HG02798 (cell line): ENCODE results near the gene RAP1GAP2.
"Not testable (repeated sequence)": the region's sequence is repeated elsewhere in the genome, so short reads cannot be mapped to it uniquely, and the experiment has no call there.

Experiments used
- ATAC-seq: cut with Tn5 transposase; IDR thresholded peaks from one replicate; pipeline ENCODE4 v1.9.1; 2021; ENCODE audit warnings: mild to moderate bottlenecking; ENCODE audit not compliant: unreplicated experiment, poor library complexity

The RAP1GAP2 gene

GRCh38 chr17:2785376-2785775 is 10.9 kb upstream of the RAP1GAP2 start:
- ATAC-seq: not testable (repeated sequence)

GRCh38 chr17:2786176-2786881 is 9.9 kb upstream of the RAP1GAP2 start:
- ATAC-seq: peak; percentile 56

- no peak for ATAC-seq
Measured at GRCh38 chr17:2789700-2790099, 6.5 kb upstream of the RAP1GAP2 start.

- ATAC-seq: no peak
Measured at GRCh38 chr17:2792366-2793169, 3.7 kb upstream of the RAP1GAP2 start.

GRCh38 chr17:2794111-2794803 is 2.0 kb upstream of the RAP1GAP2 start:
- ATAC-seq: no peak

- ATAC-seq: no peak
Measured at GRCh38 chr17:2795441-2796163, 636 bp upstream of the RAP1GAP2 start.

GRCh38 chr17:2797226-2797625 is 988 bp downstream of the RAP1GAP2 start:
- no peak for ATAC-seq

- no peak for ATAC-seq
Measured at GRCh38 chr17:2797637-2798036, 1.4 kb downstream of the RAP1GAP2 start.

- ATAC-seq: no peak
Measured at GRCh38 chr17:2798188-2798587, 1.9 kb downstream of the RAP1GAP2 start.

- ATAC-seq: no peak
Measured at GRCh38 chr17:2798678-2799077, 2.4 kb downstream of the RAP1GAP2 start.

- no peak for ATAC-seq
Measured at GRCh38 chr17:2799653-2800052, 3.4 kb downstream of the RAP1GAP2 start.

GRCh38 chr17:2800367-2800766 is 4.1 kb downstream of the RAP1GAP2 start:
- ATAC-seq: no peak

- ATAC-seq: no peak
Measured at GRCh38 chr17:2801841-2802240, 5.6 kb downstream of the RAP1GAP2 start.

GRCh38 chr17:2802574-2802973 is 6.3 kb downstream of the RAP1GAP2 start:
- ATAC-seq: no peak

GRCh38 chr17:2803386-2803785 is 7.1 kb downstream of the RAP1GAP2 start:
- ATAC-seq: no peak

GRCh38 chr17:2803971-2804370 is 7.7 kb downstream of the RAP1GAP2 start:
- ATAC-seq: no peak

GRCh38 chr17:2804912-2805311 is 8.7 kb downstream of the RAP1GAP2 start:
- ATAC-seq: no peak

GRCh38 chr17:2805961-2806360 is 9.7 kb downstream of the RAP1GAP2 start:
- ATAC-seq: no peak

GRCh38 chr17:2808367-2809335 is 12.4 kb downstream of the RAP1GAP2 start:
- ATAC-seq: no peak
